IMR-90 (cell line): Measurements from ENCODE around the gene ADAM30.

Source experiments
- CEBPB ChIP-seq: IDR thresholded peaks from 2 replicates; pipeline ENCODE4 v1.6.1; 2012; ENCODE audit warnings: low read depth, low read length, improper control_type of control experiment
- ELK1 ChIP-seq: fragments of 150-350 bp; IDR thresholded peaks from 2 replicates; pipeline ENCODE4 v1.6.1; 2016; ENCODE audit warnings: low read depth, mild to moderate bottlenecking, low read length, moderate library complexity, borderline replicate concordance
- MAFK ChIP-seq: IDR thresholded peaks from 2 replicates; pipeline ENCODE4 v1.6.1; 2012; ENCODE audit warnings: low read depth, low read length, improper control_type of control experiment
- MAZ ChIP-seq: IDR thresholded peaks from 2 replicates; pipeline ENCODE4 v1.6.1; 2012; ENCODE audit warnings: low read depth, mild to moderate bottlenecking, low read length, improper control_type of control experiment, moderate library complexity, borderline replicate concordance
- MXI1 ChIP-seq: IDR thresholded peaks from 2 replicates; pipeline ENCODE4 v1.6.1; 2012; ENCODE audit warnings: low read depth, mild to moderate bottlenecking, low read length, moderate library complexity, borderline replicate concordance
- NFE2L2 ChIP-seq: fragments of 150-350 bp; IDR thresholded peaks from 2 replicates; pipeline ENCODE4 v1.6.1; 2016; ENCODE audit warnings: low read depth, mild to moderate bottlenecking, low read length
- POLR2A ChIP-seq: IDR thresholded peaks from 2 replicates; pipeline ENCODE4 v1.6.1; 2012; ENCODE audit warnings: mild to moderate bottlenecking, low read depth, low read length
- RAD21 ChIP-seq: IDR thresholded peaks from 2 replicates; pipeline ENCODE4 v1.6.1; 2012; ENCODE audit warnings: low read length, improper control_type of control experiment
- RCOR1 ChIP-seq: IDR thresholded peaks from 2 replicates; pipeline ENCODE4 v1.6.1; 2012; ENCODE audit warnings: mild to moderate bottlenecking, low read length, improper control_type of control experiment; ENCODE audit not compliant: insufficient replicate concordance
- SMC3 ChIP-seq: fragments of 150-350 bp; IDR thresholded peaks from 2 replicates; pipeline ENCODE4 v1.6.1; 2016; ENCODE audit warnings: low read depth, mild to moderate bottlenecking, antibody characterized with exemption, low read length, moderate library complexity
- TF ChIP-seq, protein P1 (sequence below): conservative IDR thresholded peaks from 2 replicates; pipeline ENCODE4 v1.5.1; 2012; ENCODE audit warnings: mild to moderate bottlenecking, low read depth, low read length, improper control_type of control experiment

DNA sequence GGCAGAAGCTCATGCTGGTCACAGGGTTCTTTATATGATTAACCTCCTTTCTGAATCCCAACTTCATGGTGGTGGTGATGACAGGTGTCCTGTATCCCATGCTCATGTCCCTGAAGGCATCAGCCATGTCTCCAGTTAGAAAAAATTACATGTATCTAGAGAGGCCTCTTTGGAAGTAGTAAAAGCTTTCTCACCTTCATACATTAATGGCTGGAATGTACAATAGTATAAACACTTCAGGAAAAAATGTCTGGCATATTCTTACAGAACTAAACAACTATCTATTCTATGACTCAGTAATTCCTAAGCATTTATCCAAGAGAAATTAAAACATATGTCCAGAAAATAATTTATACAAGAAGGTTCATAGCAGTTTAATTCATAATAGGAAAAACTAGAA lies 34.0 kb downstream of the ADAM30 start:
- TF ChIP-seq CEBPB (no peak), MAFK (no peak), RAD21 (no peak), MXI1 (no peak), POLR2A (no peak), SMC3 (no peak), ELK1 (no peak), RCOR1 (no peak), MAZ (no peak), NFE2L2 (no peak)
- TF ChIP-seq, protein P1, sequence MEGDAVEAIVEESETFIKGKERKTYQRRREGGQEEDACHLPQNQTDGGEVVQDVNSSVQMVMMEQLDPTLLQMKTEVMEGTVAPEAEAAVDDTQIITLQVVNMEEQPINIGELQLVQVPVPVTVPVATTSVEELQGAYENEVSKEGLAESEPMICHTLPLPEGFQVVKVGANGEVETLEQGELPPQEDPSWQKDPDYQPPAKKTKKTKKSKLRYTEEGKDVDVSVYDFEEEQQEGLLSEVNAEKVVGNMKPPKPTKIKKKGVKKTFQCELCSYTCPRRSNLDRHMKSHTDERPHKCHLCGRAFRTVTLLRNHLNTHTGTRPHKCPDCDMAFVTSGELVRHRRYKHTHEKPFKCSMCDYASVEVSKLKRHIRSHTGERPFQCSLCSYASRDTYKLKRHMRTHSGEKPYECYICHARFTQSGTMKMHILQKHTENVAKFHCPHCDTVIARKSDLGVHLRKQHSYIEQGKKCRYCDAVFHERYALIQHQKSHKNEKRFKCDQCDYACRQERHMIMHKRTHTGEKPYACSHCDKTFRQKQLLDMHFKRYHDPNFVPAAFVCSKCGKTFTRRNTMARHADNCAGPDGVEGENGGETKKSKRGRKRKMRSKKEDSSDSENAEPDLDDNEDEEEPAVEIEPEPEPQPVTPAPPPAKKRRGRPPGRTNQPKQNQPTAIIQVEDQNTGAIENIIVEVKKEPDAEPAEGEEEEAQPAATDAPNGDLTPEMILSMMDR = no peak
